IMR-90 (cell line): ENCODE results near the gene MARVELD3. TPM values are rescaled to one million over a fixed set of nuclear protein-coding genes. Genes with fewer than 3 reads are reported as not detected.
A peak's percentile ranks its signal among the peaks of the same experiment; 100 is the strongest.

Experiments
- ATAC-seq: fragments of 200-7000 bp; cut with Tn5 transposase; 2 replicates; pipeline ENCODE4 v1.9.1; 2020; ENCODE audit warnings: low read depth, mild to moderate bottlenecking, moderate library complexity
- BruUV-seq: library from RNA; stranded (reverse); fragments of 400-500 nt; replicated peaks from 2 replicates; lab custom pipeline; 2021; lab: Mats Ljungman, UMichigan
- CTCF ChIA-PET: fragments of 300-600 bp; formaldehyde crosslinking; extraction: SDS; loops from one replicate; lab custom pipeline; 2021; ENCODE audit warnings: antibody characterized with exemption; lab: Yijun Ruan, JAX
- POLR2A ChIA-PET: fragments of 300-600 bp; sonication (Branson Sonifier 250); formaldehyde crosslinking; loops from one replicate; lab custom pipeline; 2022; ENCODE audit warnings: antibody characterized with exemption; ENCODE audit not compliant: unreplicated experiment; lab: Charles Lee
- DNase-seq: peaks from one replicate; pipeline ENCODE4 v3.0.0; 2013
- H2AFZ ChIP-seq: replicated peaks from 2 replicates; pipeline ENCODE3; 2013; ENCODE audit warnings: low read length, mild to moderate bottlenecking; ENCODE audit not compliant: poor library complexity
- H2AK5ac ChIP-seq: 2 replicates; pipeline ENCODE4 v1.6.1; 2013; ENCODE audit warnings: low read depth, low read length, inconsistent platforms
- H2AK9ac ChIP-seq: replicated peaks from 2 replicates; pipeline ENCODE3; 2013; ENCODE audit warnings: mild to moderate bottlenecking, low read depth, low read length, moderate library complexity; ENCODE audit not compliant: poor library complexity
- H2BK120ac ChIP-seq: 2 replicates; pipeline ENCODE4 v1.6.1; 2013; ENCODE audit warnings: low read depth, low read length, inconsistent platforms
- H2BK15ac ChIP-seq: 3 replicates; pipeline ENCODE4 v1.6.1; 2013; ENCODE audit warnings: low read depth, low read length, inconsistent platforms
- H2BK20ac ChIP-seq: 2 replicates; pipeline ENCODE4 v1.6.1; 2013; ENCODE audit warnings: low read depth, mild to moderate bottlenecking, inconsistent platforms, low read length, moderate library complexity
- H2BK5ac ChIP-seq: 2 replicates; pipeline ENCODE4 v1.6.1; 2013; ENCODE audit warnings: mild to moderate bottlenecking, low read depth, low read length, inconsistent platforms; ENCODE audit not compliant: poor library complexity, severe bottlenecking
- H3K14ac ChIP-seq: replicated peaks from 2 replicates; pipeline ENCODE4 v1.6.1; 2013; ENCODE audit warnings: low read depth, low read length, inconsistent platforms
- H3K18ac ChIP-seq: 2 replicates; pipeline ENCODE4 v1.6.1; 2013; ENCODE audit warnings: low read depth, low read length, control low read depth
- H3K23ac ChIP-seq: 2 replicates; pipeline ENCODE4 v1.6.1; 2013; ENCODE audit warnings: low read depth, low read length, inconsistent platforms
- H3K27ac ChIP-seq: 2 replicates; pipeline ENCODE4 v1.5.1; 2013; ENCODE audit warnings: mild to moderate bottlenecking, control low read depth, low read length; ENCODE audit not compliant: insufficient read depth
- H3K27me3 ChIP-seq: 2 replicates; pipeline ENCODE4 v1.6.1; 2013; ENCODE audit warnings: low read length; ENCODE audit not compliant: control insufficient read depth, insufficient read depth
- H3K36me3 ChIP-seq: 2 replicates; pipeline ENCODE4 v1.6.1; 2013; ENCODE audit warnings: low read length, mixed read lengths; ENCODE audit not compliant: control insufficient read depth, insufficient read depth
- H3K4ac ChIP-seq: 2 replicates; pipeline ENCODE4 v1.6.1; 2013; ENCODE audit warnings: low read depth, low read length, inconsistent platforms
- H3K4me1 ChIP-seq: 2 replicates; pipeline ENCODE4 v1.6.1; 2013; ENCODE audit warnings: low read length, mixed read lengths; ENCODE audit not compliant: control insufficient read depth, insufficient read depth
- H3K4me2 ChIP-seq: 2 replicates; pipeline ENCODE4 v1.6.1; 2013; ENCODE audit warnings: low read depth, mild to moderate bottlenecking, control low read depth, low read length, moderate library complexity
- H3K4me3 ChIP-seq: 2 replicates; pipeline ENCODE4 v1.5.1; 2013; ENCODE audit warnings: low read depth, mild to moderate bottlenecking, control low read depth, low read length, moderate library complexity; ENCODE audit not compliant: insufficient read depth
- H3K56ac ChIP-seq: 2 replicates; pipeline ENCODE4 v1.6.1; 2013; ENCODE audit warnings: low read length, inconsistent platforms; ENCODE audit not compliant: insufficient read depth; ENCODE audit errors: extremely low read depth
- H3K79me1 ChIP-seq, 2 experiments: 2 replicates each; pipeline ENCODE4 v1.6.1; 2013; ENCODE audit warnings: low read length in 2 of 2, inconsistent platforms in 1 of 2, low read depth in 1 of 2
- H3K9ac ChIP-seq: 2 replicates; pipeline ENCODE4 v1.6.1; 2013; ENCODE audit warnings: low read depth, low read length, control low read depth
- H3K9me1 ChIP-seq: 2 replicates; pipeline ENCODE4 v1.6.1; 2013; ENCODE audit warnings: low read length, inconsistent platforms; ENCODE audit not compliant: insufficient read depth
- H3K9me3 ChIP-seq: 2 replicates; pipeline ENCODE4 v1.6.1; 2013; ENCODE audit warnings: low read length; ENCODE audit not compliant: control insufficient read depth, insufficient read depth
- H4K20me1 ChIP-seq: 2 replicates; pipeline ENCODE4 v1.6.1; 2013; ENCODE audit warnings: low read length, inconsistent platforms; ENCODE audit not compliant: insufficient read depth
- H4K5ac ChIP-seq: 2 replicates; pipeline ENCODE4 v1.6.1; 2013; ENCODE audit warnings: mild to moderate bottlenecking, low read depth, low read length, control low read depth
- H4K8ac ChIP-seq, 2 experiments: 2 replicates each; pipeline ENCODE4 v1.6.1; 2013; ENCODE audit warnings: low read depth in 2 of 2, low read length in 2 of 2, control low read depth in 1 of 2, inconsistent platforms in 1 of 2
- H4K91ac ChIP-seq: 2 replicates; pipeline ENCODE4 v1.6.1; 2013; ENCODE audit warnings: low read depth, low read length, inconsistent platforms; ENCODE audit not compliant: insufficient read depth
- CTCF ChIP-seq: conservative IDR thresholded peaks from 2 replicates; pipeline ENCODE4 v1.5.1; 2012; ENCODE audit warnings: mild to moderate bottlenecking, low read depth, low read length, improper control_type of control experiment
- MAZ ChIP-seq: IDR thresholded peaks from 2 replicates; pipeline ENCODE4 v1.6.1; 2012; ENCODE audit warnings: low read depth, mild to moderate bottlenecking, low read length, improper control_type of control experiment, moderate library complexity, borderline replicate concordance
- MXI1 ChIP-seq: IDR thresholded peaks from 2 replicates; pipeline ENCODE4 v1.6.1; 2012; ENCODE audit warnings: low read depth, mild to moderate bottlenecking, low read length, moderate library complexity, borderline replicate concordance
- NFE2L2 ChIP-seq: fragments of 150-350 bp; IDR thresholded peaks from 2 replicates; pipeline ENCODE4 v1.6.1; 2016; ENCODE audit warnings: low read depth, mild to moderate bottlenecking, low read length
- RAD21 ChIP-seq: IDR thresholded peaks from 2 replicates; pipeline ENCODE4 v1.6.1; 2012; ENCODE audit warnings: low read length, improper control_type of control experiment
- SMC3 ChIP-seq: fragments of 150-350 bp; IDR thresholded peaks from 2 replicates; pipeline ENCODE4 v1.6.1; 2016; ENCODE audit warnings: low read depth, mild to moderate bottlenecking, antibody characterized with exemption, low read length, moderate library complexity
- WGBS, 2 experiments: methylation state at CpG; one replicate each; pipeline versions ENCODE4 v1.1.5 to v1.1.7; 2013; ENCODE audit warnings: missing lambda C conversion rate in 2 of 2; ENCODE audit not compliant: insufficient read length in 1 of 2; ENCODE audit errors: extremely low coverage in 2 of 2; 5-methylcytosine and 5-hydroxymethylcytosine counted together
- dilution Hi-C: fragments of 300-500 bp; cut with HindIII; formaldehyde crosslinking; loops from one replicate; pipeline ENCODE4 v1.14.3; 2018; ENCODE audit warnings: low sequenced_read_pairs; ENCODE audit not compliant: unreplicated experiment
- in situ Hi-C: fragments of 300-500 bp; cut with MboI; formaldehyde crosslinking; loops from 3 replicates; pipeline ENCODE4 v1.14.3; 2019; ENCODE audit warnings: low sequenced_read_pairs, inconsistent platforms, mixed read lengths
- intact Hi-C: fragments of 100-400 bp; cut with micrococcal nuclease; formaldehyde crosslinking; loops from 2 replicates; pipeline ENCODE4 v1.10.0; 2022
- polyA plus RNA-seq, 3 experiments: library from polyadenylated mRNA; depleted of rRNA; stranded (reverse); fragments of >200 nt; gene quantifications; 2 replicates each; pipeline ENCODE4 v1.2.3, GENCODE V29; 2012; ENCODE audit warnings: low replicate concordance in 1 of 3
- total RNA-seq: library from RNA; depleted of rRNA; stranded (reverse); fragments of >200 nt; gene quantifications from 2 replicates; pipeline ENCODE4 v1.2.3, GENCODE V29; 2012

MARVELD3 gene
- total and polyA plus RNA-seq, 2 of the 4 experiments (the other 2 are of a cell fraction), result not detected

DNA sequence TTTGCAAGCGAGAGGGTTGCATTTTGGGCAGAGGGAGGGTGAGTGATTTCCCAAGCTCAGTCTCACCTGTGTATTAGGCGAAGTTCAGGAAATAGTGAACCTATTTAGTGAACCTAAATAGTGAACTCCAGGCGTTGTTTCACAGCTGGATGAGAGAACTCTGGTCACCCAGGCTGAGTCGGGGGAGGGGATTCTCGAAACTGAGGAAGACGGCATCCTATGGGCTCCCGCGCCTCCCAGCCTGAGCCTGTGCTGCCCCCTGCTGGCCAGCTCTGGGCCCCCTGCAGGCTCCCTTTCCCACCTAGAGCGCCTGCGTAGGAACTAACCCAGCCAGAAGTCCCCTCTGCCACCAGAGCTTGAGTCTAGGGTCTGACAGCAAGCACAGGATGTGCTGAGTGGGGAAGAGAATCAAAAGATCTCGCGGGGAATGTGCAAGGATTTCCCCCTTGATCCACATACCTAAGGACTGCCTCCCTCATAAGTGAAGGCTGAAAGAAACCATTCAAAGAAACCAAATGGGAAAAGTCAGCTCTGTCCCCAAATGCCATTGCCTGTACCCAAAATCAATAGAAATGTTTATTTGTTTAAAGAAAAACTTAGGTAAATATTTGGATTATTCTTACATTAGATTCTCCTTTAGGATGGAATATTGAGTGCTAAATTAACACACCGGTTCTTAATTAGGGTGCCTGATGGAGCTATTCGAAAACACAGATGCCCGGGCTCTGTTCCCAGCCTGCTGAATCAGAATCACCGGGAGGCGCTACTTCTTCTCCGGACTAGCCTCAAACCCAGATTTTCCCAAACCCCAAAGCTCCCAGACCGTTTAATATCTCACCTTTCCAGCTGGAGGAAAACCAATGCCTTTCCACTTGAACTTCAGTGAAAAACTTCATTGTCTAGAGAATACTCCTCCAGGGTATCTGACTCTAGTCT lies 14.8 kb upstream of the MARVELD3 start:
- dilution Hi-C loops, result no loop called here
- no peak overlapping the region for H2BK20ac ChIP-seq
- no peak overlapping the region for H4K8ac ChIP-seq
- no peak overlapping the region for H3K23ac ChIP-seq
- H2AFZ ChIP-seq, result peak overlapping the region; percentile 67
- no peaks in the 10 kb centered on the region for H3K9me1 ChIP-seq
- no peak overlapping the region for H4K91ac ChIP-seq
- no peaks in the 10 kb centered on the region for H4K20me1 ChIP-seq
- H2BK5ac ChIP-seq, result no peak overlapping the region
- ATAC-seq, result peak; percentile 98
- no peak overlapping the region for H3K27ac ChIP-seq
- no peak overlapping the region for H3K9ac ChIP-seq
- no peak overlapping the region for H3K4me3 ChIP-seq
- TF ChIP-seq SMC3, result peak; percentile 43; the same call in 1 of the 2 replicates
- TF ChIP-seq MAZ, result peak; percentile 23; the same call in 1 of the 2 replicates
- TF ChIP-seq CTCF, result peak; percentile 85
- TF ChIP-seq NFE2L2, result no peak
- TF ChIP-seq MXI1, result no peak
- peak; percentile 65 for TF ChIP-seq RAD21
- POLR2A ChIA-PET, result no interaction called here
- no peaks in the 10 kb centered on the region for H3K36me3 ChIP-seq
- CTCF ChIA-PET, result interaction anchor here (0.6 to 1.9 kb wide), 20 partner anchors 8 to 199 kb away, joined by 3 to 8 read pairs (median 3); partner anchors contain the start of gene ZNF23
- no TSS peak for BruUV-seq
- no peak overlapping the region for H3K56ac ChIP-seq
- H3K4ac ChIP-seq, result no peak overlapping the region
- H3K4me1 ChIP-seq, result no peaks in the 10 kb centered on the region
- H2AK9ac ChIP-seq, result no peak overlapping the region
- WGBS, 2 experiments, result 20% methylated on average over 1 of the region's 19 CpGs; no CpG with 5 or more reads in 1 of the 2 experiments
- intact Hi-C loops, result loop anchor here (1.0 to 10.0 kb wide), 3 partner anchors 46 to 199 kb away; no protein-coding TSS in a partner anchor
- no peak overlapping the region for H3K18ac ChIP-seq
- no peak overlapping the region for H2BK15ac ChIP-seq
- no peaks in the 10 kb centered on the region for H3K9me3 ChIP-seq
- H3K4me2 ChIP-seq, result peak overlapping the region; percentile 80
- H2BK120ac ChIP-seq, result no peak overlapping the region
- H3K27me3 ChIP-seq, result peaks cover 8% of the 10 kb centered on the region
- no peaks in the 10 kb centered on the region for H3K79me1 ChIP-seq
- peak; percentile 37 for DNase-seq
- H3K14ac ChIP-seq, result no peak overlapping the region
- in situ Hi-C loops, result no loop called here
- H4K5ac ChIP-seq, result no peak overlapping the region
- no peak overlapping the region for H2AK5ac ChIP-seq
